Measurements from ENCODE around the gene CDC42BPB.

The CDC42BPB gene

DNA sequence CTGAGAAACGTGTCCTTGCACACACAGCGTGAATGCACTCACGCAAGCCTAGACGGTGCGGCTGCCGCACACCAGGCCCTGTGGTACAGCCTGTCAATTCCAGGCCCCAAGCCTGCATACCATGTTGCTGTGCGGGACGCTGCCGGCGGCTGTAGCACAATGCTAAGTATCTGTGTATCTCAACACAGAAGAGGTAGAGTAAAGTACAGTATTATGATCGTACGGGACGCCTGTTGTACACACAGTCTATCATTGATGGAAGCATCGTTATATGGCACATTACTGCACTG, 89.9 kb downstream of the CDC42BPB start:
- TF ChIP-seq, protein P1, sequence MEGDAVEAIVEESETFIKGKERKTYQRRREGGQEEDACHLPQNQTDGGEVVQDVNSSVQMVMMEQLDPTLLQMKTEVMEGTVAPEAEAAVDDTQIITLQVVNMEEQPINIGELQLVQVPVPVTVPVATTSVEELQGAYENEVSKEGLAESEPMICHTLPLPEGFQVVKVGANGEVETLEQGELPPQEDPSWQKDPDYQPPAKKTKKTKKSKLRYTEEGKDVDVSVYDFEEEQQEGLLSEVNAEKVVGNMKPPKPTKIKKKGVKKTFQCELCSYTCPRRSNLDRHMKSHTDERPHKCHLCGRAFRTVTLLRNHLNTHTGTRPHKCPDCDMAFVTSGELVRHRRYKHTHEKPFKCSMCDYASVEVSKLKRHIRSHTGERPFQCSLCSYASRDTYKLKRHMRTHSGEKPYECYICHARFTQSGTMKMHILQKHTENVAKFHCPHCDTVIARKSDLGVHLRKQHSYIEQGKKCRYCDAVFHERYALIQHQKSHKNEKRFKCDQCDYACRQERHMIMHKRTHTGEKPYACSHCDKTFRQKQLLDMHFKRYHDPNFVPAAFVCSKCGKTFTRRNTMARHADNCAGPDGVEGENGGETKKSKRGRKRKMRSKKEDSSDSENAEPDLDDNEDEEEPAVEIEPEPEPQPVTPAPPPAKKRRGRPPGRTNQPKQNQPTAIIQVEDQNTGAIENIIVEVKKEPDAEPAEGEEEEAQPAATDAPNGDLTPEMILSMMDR (IDR thresholded peaks at IDR 0.05; ENCODE audit: low read length, missing control alignments): no peak
- no peak overlapping the region for H3K4me3 ChIP-seq (replicated peaks; ENCODE audit: low read depth, low read length)
- no peak for DNase-seq (ENCODE audit: low read depth)

DNA sequence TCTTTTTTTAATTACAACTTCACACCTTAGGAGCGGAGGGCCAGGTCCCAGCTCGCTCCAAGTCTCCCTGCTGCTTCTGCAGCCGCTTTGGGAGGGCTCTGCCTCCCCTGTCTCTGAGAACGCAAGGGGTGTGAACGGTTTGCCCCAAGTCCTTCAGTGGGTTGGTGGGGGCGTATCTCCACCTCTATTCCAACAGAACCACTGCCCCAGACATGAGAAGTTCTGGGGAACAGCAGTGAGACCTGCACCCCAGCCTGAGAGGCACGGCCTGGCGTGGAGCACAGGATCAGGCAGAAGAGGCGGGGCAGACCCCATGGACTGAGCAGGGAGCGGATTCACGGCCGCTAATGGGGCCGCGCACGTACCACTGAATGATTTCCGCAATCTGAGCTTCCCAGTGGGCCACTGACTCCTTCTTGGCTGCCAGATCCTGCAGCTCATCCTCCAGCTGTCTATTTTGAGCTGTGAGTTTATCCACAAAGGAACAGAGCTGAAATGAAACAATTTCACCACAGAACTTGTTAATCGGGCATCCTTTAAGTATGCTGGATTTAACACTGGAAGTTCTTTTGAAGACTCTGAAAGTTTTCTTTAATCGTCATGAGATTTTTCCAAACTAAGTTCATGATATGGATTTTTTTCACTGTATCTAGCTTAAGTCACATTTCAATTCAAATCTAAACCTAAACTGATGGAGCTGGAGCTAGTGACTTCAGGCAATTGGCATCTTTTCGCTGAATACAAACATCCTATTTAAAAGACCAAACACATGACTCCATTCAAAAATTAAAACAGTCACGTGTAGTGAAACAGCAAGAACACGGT, 90.5 kb downstream of the CDC42BPB start:
- H3K4me3 ChIP-seq (replicated peaks; ENCODE audit: low read depth, low read length): no peak overlapping the region
- DNase-seq (ENCODE audit: low read depth): no peak
- TF ChIP-seq, protein P1 (IDR thresholded peaks at IDR 0.05; ENCODE audit: low read length, missing control alignments): no peak

DNA sequence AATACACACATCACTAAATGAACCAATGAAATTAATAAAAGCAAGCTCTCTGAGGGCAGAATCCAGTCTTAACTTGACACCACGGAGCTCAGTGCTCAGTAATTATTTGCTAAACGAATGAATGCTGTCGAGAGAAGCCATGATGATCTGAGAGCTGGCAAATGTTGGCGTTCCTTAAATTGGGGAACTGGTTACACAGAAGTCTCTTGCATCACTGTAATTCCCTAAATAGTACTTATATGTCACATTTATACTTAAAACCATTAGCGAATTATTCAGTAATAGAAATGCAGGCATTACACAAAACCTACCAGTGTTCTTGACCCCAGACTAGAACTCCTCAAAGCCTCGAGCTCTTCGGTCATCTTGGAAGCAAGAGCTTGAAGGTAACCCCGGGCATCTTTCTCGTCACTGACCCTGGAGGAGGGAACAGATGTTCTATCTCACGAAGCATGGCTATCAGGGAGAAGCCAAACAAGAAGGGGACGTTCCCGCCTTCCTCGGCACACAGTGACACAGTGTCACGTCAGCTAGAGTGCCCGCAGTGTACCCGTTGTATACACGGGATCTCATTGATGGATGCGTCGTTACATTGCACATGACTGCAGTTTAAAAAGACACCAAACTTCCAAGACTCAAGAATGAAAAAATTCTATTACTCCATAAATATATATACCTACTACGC, 91.2 kb downstream of the CDC42BPB start:
- no peak overlapping the region for H3K4me3 ChIP-seq (replicated peaks; ENCODE audit: low read depth, low read length)
- DNase-seq (ENCODE audit: low read depth): no peak

DNA sequence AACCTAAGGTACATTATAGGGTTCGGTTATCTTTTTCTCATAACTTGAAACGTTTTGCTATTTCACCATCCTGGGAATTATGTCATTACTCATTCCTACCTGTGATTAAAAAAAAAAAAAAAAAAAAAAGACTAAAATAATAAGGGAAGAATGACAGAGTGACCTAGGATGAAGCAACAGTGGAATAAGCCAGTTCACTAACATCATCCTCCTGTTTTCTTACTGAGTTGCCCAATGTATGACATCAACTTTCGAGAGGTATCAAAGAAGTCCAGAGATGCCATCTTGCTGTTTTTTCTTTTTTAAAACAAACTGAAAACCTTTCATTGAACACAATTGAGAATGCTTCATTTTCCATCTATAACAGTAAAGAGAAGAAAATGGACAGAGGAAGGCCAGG, 92.1 kb downstream of the CDC42BPB start:
- peak; percentile 29 for DNase-seq (ENCODE audit: low read depth)
- no peak overlapping the region for H3K4me3 ChIP-seq (replicated peaks; ENCODE audit: low read depth, low read length)
- TF ChIP-seq, protein P1 (IDR thresholded peaks at IDR 0.05; ENCODE audit: low read length, missing control alignments): no peak

More for the DNA sequence above, 91.2 kb downstream of the CDC42BPB start:
- TF ChIP-seq, protein P1 (IDR thresholded peaks at IDR 0.05; ENCODE audit: low read length, missing control alignments): no peak

DNA sequence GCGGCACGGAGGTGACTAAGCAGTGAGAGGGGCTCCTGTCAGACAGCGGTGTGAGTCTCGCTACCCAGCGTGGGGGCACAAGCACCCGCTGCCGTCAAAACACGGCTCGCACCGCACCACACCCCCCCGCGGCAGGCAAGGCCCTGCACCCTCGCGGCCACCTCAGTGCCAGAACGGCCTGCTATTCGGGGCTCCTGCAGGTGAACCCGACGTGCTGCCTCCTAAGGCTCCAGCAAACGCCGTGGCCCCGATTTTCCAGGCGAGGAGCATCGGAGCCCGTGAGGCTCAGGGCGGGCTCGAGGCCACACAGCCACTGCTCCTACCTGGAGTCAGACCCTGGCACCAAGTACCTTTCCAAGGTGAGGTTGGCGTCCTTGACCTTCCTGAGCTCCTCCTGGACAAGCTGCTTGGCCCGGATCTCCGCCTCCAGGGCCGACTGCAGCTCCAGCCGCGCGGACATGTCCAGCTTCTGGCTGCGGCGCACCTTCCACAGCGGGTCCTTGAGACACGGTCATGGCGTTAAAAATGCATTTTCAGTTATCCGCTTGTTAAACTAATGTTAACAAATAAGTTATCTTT, 93.1 kb downstream of the CDC42BPB start:
- no peak overlapping the region for H3K4me3 ChIP-seq (replicated peaks; ENCODE audit: low read depth, low read length)
- TF ChIP-seq, protein P1 (IDR thresholded peaks at IDR 0.05; ENCODE audit: low read length, missing control alignments): no peak
- no peak for DNase-seq (ENCODE audit: low read depth)

DNA sequence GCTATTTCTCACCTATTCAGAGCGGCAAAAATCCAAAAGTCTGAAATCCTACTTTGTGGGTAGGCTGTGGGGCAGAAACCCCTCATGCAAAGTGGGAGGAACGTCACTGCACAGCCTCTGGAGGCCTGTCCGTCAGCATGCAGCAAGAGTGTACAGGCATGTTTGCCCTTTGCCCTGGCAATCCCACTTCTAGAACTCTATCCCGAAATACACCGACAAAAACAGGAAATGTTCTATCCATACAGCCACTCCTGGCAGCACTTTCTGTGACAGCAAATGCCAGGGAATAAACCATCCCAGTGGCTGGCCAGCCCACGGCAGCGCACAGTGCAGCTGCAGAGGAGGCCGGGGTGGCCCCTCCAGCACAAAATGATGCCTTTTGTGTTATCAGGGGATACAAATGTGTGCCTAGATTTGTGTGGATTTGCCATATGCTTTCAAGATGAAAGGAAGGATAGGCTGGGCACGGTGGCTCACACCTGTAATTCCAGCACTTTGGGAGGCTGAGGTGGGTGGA, 95.2 kb downstream of the CDC42BPB start:
- TF ChIP-seq, protein P1 (IDR thresholded peaks at IDR 0.05; ENCODE audit: low read length, missing control alignments): no peak
- no peak for DNase-seq (ENCODE audit: low read depth)
- no peak overlapping the region for H3K4me3 ChIP-seq (replicated peaks; ENCODE audit: low read depth, low read length)

All from fibroblast of pulmonary artery (primary cell).